Measurements from ENCODE around the gene TK1. TPM values are rescaled to one million over a fixed set of nuclear protein-coding genes. Genes with fewer than 3 reads are reported as not detected.

The TK1 gene
- total RNA-seq, 4 donors from 2014 or later = 1.0 to 9.1 (median 7.0) TPM

- Histone ChIP-seq H3K27me3 (no peaks in the 10 kb centered on the region), H3K4me1 (peaks cover 26% of the 10 kb centered on the region)
These were observed 35.3 kb downstream of the TK1 start for GRCh38 chr17:78151514-78152008.

GRCh38 chr17:78148286-78149016, 38.4 kb downstream of the TK1 start:
- H3K27ac ChIP-seq = no peak overlapping the region
- 76% methylated on average over 14 of the region's 14 CpGs for WGBS
- TF ChIP-seq CTCF (IDR thresholded peaks at IDR 0.05) (no peak), POLR2A (IDR thresholded peaks at IDR 0.05) (no peak), POLR2AphosphoS5 (IDR thresholded peaks at IDR 0.05) (no peak), EP300 (IDR thresholded peaks at IDR 0.05) (no peak)
- no peaks in the 10 kb centered on the region for H3K27me3 ChIP-seq
- H3K36me3 ChIP-seq = no peaks in the 10 kb centered on the region
- no peaks in the 10 kb centered on the region for H3K9me3 ChIP-seq
- no peak for DNase-seq (ENCODE audit: low spot score in 2 of 2)
- peaks cover 52% of the 10 kb centered on the region for H3K4me1 ChIP-seq
- H3K4me3 ChIP-seq = no peak overlapping the region

More at GRCh38 chr17:78151514-78152008, 35.3 kb downstream of the TK1 start:
- TF ChIP-seq POLR2AphosphoS5 (IDR thresholded peaks at IDR 0.05) (no peak), CTCF (IDR thresholded peaks at IDR 0.05) (no peak), EP300 (IDR thresholded peaks at IDR 0.05) (no peak), POLR2A (IDR thresholded peaks at IDR 0.05) (no peak)
- peak overlapping the region; percentile 53 for H3K27ac ChIP-seq
- no peak overlapping the region for H3K4me3 ChIP-seq
- H3K36me3 ChIP-seq = no peaks in the 10 kb centered on the region
- H3K9me3 ChIP-seq = no peaks in the 10 kb centered on the region
- DNase-seq (ENCODE audit: low spot score in 2 of 2) = no peak
- WGBS = 31% methylated on average over 5 of the region's 7 CpGs

GRCh38 chr17:78147315-78147998, 39.4 kb downstream of the TK1 start:
- no peak overlapping the region for H3K4me3 ChIP-seq
- peaks cover 61% of the 10 kb centered on the region for H3K4me1 ChIP-seq
- WGBS = 47% methylated on average over 8 of the region's 8 CpGs
- TF ChIP-seq POLR2AphosphoS5 (IDR thresholded peaks at IDR 0.05) = no peak
- TF ChIP-seq POLR2A (IDR thresholded peaks at IDR 0.05) = no peak
- TF ChIP-seq EP300 (IDR thresholded peaks at IDR 0.05) = no peak
- no peak for TF ChIP-seq CTCF (IDR thresholded peaks at IDR 0.05)
- no peaks in the 10 kb centered on the region for H3K27me3 ChIP-seq
- H3K36me3 ChIP-seq = no peaks in the 10 kb centered on the region
- H3K27ac ChIP-seq = no peak overlapping the region
- H3K9me3 ChIP-seq = no peaks in the 10 kb centered on the region
- no peak for DNase-seq (ENCODE audit: low spot score in 2 of 2)

- DNase-seq (ENCODE audit: low spot score in 2 of 2) = no peak
- WGBS = 91% methylated on average over 4 of the region's 6 CpGs
- Histone ChIP-seq H3K27me3 (no peaks in the 10 kb centered on the region), H3K36me3 (no peaks in the 10 kb centered on the region), H3K27ac (no peak overlapping the region), H3K4me3 (no peak overlapping the region), H3K4me1 (peaks cover 66% of the 10 kb centered on the region), H3K9me3 (no peaks in the 10 kb centered on the region)
- TF ChIP-seq POLR2A (IDR thresholded peaks at IDR 0.05) (no peak), EP300 (IDR thresholded peaks at IDR 0.05) (no peak), CTCF (IDR thresholded peaks at IDR 0.05) (no peak)
These were observed 40.0 kb downstream of the TK1 start for GRCh38 chr17:78146881-78147280.

- no peak for DNase-seq (ENCODE audit: low spot score in 2 of 2)
- Histone ChIP-seq H3K27ac (no peak overlapping the region), H3K36me3 (no peaks in the 10 kb centered on the region), H3K4me1 (peaks cover 66% of the 10 kb centered on the region), H3K27me3 (no peaks in the 10 kb centered on the region), H3K4me3 (no peak overlapping the region), H3K9me3 (no peaks in the 10 kb centered on the region)
- whole genome bisulfite sequencing = 88% methylated on average over 7 of the region's 7 CpGs
- TF ChIP-seq EP300 (IDR thresholded peaks at IDR 0.05) (no peak), CTCF (IDR thresholded peaks at IDR 0.05) (no peak)
These were observed 40.4 kb downstream of the TK1 start for GRCh38 chr17:78146471-78146869.

Data from suprapubic skin (tissue), 4 donors.